OCI-M2 (cell line): ENCODE results near the gene ST3GAL5.
"Not testable (repeated sequence)": the region's sequence is repeated elsewhere in the genome, so short reads cannot be mapped to it uniquely, and the experiment has no call there.

Source experiments
- DNase-seq: peaks from one replicate; lab custom pipeline; 2025; ENCODE audit not compliant: unreplicated experiment; lab: John Stamatoyannopoulos, UW

Gene ST3GAL5

DNA sequence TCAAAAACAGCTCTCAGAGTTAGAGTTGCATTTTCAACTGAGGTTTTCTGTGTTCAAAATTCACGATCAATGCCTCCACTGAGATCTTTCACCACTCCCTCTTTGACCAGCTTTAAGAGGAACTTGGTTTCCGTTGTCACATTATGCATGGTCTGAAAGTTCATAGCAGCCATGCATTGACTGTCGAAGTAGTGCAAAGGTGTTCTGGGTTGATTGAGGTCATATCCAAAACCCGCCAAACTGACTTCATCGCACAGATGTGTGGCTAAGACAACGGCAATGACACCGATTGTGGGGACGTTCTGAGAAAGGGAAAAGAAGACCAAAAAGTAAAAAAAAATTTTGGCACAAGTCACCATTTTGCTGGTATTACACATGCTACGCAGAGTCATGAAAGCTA is 48.7 kb downstream of the ST3GAL5 start:
- no peak for DNase-seq

DNA sequence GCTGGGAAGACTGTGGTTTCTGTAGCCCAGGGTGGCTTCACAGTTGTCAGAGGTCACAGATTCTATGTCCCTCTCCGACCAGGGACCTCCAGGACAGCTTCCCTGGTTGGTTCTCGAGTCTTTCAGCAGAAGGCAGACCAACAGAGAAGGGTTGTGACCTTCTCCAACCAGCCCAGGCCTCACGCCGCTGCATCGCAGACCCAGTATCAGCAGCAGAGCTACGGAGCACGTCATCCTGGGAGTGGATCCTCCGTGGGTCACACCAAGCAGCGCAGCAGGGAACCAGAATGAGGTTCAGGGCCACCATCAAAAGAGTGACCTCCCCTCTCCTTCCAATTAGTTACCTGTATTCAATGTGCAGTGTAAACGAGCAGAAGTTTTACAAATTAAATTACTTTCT is 49.3 kb downstream of the ST3GAL5 start:
- no peak for DNase-seq

DNA sequence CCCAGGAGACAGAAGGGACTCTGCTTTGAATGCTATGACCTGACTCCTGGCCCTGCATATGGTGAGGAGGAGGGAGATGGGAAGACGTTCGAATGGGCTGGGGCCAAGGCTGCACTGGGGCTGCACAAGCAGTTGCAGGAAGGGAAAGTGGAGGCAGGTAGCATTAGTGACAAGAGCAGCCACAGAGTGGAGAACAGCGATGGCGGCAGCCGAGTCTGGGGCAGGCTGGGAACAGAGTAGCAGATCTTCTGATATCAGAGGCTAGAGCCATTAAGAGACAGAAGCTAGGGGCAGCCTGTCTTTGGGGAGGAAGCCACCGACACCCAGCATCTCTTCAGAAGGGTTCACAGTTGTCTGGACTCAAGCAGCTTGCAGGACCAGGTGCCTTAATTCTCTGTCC is 50.1 kb downstream of the ST3GAL5 start:
- no peak for DNase-seq

DNA sequence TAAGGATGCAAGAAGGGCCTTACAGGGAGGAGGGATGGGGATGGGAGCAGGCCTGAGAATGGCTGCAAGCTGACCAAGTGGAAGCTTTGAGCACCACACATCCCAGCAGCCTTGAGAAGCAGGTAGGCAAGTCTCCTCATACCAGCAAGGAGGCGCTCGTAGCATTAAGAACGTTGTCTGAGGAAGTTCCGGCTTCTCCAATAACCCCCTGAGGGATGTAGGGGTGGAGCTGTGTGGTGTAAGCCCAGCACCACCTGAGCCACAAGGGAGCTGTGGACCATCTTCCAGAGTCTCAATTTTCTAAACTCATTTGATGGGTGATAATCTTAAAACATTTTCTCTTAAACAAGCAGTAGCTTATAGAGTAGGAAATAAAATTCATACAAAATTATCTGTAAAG is 50.6 kb downstream of the ST3GAL5 start:
- no peak for DNase-seq

DNA sequence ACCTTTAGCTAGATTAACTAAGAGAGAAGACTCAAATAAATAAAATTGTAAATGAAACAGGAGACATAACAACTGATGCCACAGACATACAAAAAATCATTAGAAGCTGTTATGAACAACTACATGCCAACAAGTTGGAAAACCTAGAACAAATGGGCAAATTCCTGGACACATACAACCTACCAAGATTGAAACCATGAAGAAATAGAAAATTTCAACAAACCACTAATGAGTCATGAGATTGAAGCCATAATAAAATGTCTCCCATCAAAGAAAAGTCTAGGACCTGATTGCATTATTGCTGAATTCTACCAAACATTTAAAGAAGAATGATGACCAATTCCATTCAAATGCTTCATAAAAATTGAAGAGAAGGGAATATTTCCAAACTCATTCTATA is 54.3 kb downstream of the ST3GAL5 start:
- DNase-seq = no peak

DNA sequence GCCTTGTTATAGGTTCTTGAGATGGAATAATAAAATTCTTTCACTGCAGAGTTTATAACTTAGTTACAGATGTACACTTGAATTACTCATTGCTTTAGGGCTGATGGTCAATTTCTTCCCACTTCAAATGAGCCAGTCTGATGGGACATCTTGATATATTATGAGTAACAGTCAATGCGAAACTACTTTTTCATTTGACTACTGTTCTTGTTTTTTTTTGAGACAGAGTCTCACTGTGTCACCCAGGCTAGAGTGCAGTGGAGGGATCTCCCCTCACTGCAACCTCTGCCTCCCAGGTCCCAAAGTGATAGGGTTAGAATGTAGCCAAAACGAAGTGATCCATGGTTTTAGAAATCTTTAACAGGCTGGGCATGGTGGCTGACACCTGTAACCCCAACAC is 57.1 kb downstream of the ST3GAL5 start:
- no peak for DNase-seq

DNA sequence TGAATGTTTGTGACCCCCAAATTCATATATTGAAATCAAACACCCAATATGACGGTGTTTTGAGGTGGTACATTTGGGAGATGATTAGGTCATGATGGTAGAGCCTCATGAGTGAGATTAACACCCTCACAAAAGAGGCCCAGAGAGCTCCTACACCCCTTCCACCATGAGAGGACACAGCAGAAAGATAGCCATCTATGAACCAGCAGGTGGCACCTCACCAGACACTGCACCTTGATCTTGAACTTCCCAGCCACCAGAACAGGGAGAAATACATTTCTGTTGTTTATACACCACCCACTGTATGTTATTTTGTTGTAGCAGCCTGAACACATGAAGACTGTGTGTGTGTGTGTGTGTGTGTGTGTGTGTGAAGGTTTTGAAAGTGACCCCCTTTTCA is 58.1 kb downstream of the ST3GAL5 start:
- no peak for DNase-seq

DNA sequence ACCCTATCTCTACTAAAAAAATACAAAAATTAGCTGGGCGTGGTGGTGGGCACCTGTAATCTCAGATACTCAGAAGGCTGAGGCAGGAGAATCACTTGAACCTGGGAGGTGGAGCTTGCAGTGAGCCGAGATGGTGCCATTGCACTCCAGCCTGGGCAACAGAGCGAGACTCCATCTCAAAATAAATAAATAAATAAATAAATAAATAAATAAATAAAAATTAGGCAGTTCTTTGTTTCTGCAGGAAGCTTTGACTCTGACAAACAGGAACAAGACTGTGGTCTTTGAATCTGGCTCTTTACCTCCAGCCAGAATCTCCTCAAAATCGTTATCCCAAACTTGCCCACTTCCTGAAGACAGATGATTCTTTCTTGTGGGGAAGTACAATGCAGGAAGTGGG is 59.4 kb downstream of the ST3GAL5 start:
- DNase-seq = not testable (repeated sequence)

DNA sequence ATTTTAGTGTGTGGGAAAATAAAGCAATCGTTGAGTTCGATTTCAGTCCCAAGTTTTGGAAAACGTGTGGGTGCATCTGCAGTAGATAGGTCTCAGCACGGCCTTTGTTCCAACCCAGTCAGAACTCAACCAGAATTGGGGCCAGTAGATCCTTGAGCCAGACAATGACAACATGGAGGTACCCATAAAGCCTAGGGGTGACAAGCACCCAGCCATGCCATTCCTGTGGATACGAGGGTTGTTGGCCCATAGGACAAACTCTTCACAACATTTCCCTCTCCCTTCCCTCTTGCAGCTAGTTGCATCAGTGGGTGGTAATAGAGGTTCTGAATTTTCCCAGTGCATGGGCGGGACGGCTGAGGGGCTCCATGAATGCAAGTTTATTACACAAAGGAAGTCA is 60.1 kb downstream of the ST3GAL5 start:
- DNase-seq = no peak

DNA sequence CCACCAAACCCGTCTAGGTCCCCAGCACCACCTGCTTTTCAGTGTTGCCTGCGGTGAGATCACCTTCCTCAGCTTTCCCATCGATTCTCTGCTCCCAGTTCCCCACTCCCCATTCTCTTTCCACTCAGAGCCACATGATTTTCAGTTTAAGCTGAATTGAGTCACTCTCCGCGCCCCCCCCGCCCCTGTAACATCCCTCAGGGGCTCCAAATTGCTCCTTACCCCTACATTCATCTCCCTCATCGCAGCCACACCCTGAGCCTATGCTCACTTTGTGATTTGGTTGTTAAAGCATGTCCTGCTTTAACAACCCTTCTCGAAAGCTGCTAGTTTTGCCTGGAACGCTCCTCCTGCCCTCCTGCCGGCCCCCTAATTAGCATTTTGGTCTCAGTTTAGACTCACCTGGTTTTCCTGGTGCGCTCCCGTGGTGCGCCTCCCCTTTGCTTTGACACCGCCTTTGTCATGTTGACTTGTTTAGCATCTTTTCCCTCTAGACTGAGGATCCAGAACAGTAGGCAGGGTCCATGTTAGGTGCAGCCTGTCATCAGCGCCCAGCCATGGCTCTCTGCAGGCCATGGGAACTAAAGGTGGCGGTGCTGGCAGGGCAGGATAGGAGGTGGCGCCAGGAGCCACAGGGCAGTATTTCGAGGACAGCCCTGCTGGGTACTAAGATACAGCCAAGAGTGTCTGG is 60.8 kb downstream of the ST3GAL5 start:
- DNase-seq = no peak

DNA sequence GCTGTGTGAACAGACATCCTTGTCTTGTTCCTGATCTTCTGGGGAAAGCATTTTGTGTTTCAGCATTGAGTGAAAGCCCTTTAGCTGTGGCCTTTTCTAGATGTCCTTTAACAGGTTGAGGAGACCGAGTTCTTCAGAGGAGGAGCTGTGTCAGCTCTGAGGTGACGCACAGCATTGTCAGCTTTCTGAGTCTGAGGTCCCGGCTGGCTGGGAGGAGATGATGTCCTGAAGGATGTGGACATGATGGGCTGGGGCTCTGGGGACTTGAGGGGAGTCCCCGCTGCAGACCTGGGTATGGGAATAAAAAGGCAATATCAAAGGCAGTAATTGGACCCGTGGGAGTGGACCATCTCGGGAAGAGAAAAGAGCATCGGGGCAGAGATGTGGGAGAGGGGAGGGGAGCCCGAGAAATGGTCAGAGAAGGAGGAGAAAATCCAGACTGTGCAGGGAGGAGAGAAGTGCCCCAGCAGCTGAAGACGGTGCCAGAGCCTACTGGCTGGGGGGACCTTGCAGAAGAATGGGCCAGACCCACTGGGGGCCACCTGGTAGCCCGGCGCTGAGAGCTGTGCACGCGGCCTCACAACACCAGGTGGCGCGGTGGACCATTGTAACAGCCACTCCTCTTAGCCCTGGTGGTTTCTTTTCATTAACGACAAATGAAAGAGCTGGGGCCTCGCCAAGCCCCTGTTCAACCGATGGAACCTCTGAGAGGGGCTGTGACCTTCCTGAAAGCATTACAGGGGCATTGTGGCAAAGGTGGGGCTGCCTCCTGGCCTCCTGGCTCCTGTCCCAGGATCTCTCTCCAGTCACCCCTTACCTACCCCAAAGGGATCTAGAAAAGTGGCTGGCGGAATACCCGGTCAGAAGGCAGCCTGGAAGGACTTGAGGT is 61.6 kb downstream of the ST3GAL5 start:
- peak; percentile 47 for DNase-seq

DNA sequence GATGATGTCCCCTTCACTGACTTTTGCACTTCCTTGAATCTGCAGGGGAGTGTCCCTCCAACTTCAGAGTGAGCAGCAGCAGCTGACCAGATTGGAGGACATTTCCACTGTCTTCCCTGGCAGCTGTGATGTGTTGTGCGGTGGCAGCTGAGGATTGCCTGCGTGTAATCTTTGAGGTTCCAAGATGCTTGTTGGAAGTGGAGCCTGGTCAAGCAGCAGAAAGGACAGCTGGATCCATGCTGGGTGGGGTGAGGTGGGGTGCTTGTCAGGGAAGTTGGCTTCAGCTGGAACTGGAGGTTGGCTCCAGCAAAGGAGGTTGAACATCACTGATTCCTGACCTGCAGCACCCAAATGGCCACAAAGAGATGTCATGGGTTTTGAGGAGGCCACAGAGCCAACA is 64.8 kb downstream of the ST3GAL5 start:
- DNase-seq = no peak

DNA sequence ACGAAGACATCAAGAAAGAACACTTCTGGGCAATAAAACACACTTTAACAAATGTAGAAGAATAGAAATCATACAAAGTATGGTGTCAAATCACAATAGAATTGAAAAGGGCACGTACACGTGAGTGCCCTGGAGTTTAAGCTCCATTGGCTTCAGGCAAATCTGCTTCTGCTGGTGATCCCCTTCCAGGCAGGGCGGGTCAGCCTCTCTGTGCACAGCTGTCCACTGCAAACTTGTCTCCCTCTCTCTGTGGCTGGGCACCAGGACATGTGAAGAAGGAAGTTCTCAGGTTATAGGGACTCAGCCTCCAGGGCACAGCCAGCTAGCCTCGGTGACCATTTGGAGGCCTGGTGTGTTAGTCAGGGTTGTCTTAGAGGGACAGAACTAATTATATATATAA is 66.0 kb downstream of the ST3GAL5 start:
- no peak for DNase-seq

DNA sequence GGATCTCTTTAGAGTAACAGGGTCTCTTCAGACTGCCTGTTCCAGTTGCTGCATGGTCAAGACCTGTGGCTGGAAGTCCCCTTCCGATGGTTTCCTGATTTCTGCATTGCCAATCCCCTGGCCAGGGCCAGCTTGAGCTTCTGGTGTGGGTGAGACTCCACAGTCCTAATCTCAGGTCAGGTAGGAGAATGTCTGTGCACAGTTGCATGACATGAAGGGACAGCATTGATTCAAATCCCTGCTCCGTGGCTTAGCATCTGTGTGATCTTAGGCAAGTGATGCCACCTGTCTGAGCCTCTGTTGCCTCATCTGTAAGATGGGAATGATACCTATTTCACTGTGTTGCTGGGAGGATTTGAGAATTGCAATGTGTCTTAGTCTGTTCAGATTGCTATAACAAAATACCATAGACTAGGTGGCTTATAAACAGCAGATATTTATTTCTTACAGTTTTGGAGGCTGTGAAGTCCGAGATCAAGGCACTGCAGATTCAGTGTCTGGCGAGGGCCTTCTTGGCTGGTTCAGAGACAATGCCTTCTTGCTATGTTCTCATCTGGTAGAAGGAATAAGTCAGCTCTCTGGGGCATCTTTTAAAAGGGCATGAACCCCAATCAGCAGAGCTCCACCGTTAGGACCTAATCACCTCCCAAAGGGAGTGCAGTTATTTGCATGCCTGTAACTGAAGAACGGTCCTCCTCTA is 68.8 kb downstream of the ST3GAL5 start:
- no peak for DNase-seq

DNA sequence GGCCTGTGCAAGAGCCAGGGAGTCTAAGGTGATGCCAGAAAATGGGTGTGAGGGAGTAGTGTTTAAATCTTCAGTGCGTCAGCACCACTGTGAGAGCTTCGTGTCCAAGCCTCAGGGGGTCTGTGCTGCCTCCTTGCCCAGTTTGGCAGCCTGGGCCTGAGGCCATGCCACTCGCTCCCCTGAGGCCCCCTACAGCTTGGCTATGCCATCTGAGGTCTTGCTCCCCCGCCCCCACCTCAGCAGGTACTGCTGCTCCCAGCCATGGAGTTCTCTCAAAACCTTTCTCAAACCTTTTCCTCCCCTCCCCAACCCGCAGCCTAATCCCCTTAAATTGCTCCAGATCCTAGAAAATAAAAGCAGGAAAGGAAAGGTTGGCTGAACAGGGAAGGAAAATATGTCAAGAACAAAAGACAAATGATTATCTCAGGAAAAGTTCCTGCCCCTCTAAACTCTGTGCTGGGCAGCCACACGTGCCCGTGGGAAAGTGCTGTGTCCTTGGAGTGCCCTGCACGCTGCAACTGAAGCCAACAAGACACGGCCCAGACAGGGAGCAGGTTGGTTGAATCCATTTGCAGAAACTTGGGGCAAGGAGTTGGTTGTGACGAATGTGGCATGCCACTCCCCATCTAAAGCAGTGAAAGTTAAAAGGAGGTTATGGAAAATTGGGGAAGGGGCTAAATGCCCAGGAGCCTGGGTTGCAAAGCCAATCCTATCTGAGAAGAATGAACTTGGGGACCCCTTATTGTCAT is 73.8 kb downstream of the ST3GAL5 start:
- DNase-seq = no peak

DNA sequence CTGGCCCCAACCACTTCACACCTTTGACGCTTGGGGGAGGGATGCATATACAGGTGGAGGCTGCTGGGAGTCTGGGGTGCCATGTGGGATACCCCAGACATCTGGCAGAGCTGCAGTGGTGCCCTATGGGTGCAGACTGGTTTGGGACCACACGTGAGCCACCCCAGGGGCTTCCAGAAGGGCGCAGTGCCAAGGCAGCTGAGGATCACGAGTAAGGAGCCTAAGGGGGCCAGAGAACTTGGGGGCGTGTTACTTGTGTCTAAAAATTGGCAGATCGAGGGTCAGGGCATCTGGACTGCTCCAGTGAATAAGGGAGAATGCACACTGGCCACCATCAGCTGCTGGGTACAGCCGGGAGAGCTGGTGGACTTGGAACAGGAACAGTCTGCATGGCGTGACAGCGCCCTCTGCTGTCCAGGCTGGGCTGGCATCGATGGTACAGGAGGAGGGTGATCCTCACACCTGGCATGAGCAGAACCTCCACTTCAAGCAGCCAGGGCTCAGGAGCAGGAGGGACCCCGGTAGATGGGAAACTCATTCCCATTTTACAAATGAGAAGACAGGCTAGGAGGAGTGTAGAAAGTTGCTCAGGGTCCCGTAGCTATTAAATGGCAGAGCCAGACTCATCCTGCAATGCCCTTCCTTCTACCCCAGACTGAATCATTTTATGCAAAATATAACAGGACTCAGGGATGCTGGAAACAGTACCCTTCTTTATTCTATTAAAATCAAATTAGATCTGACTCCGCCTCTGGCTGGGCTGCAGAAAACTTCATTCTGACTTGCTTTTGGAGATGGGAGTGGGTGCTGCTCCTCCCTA is 74.6 kb downstream of the ST3GAL5 start:
- peak; percentile 9 for DNase-seq

DNA sequence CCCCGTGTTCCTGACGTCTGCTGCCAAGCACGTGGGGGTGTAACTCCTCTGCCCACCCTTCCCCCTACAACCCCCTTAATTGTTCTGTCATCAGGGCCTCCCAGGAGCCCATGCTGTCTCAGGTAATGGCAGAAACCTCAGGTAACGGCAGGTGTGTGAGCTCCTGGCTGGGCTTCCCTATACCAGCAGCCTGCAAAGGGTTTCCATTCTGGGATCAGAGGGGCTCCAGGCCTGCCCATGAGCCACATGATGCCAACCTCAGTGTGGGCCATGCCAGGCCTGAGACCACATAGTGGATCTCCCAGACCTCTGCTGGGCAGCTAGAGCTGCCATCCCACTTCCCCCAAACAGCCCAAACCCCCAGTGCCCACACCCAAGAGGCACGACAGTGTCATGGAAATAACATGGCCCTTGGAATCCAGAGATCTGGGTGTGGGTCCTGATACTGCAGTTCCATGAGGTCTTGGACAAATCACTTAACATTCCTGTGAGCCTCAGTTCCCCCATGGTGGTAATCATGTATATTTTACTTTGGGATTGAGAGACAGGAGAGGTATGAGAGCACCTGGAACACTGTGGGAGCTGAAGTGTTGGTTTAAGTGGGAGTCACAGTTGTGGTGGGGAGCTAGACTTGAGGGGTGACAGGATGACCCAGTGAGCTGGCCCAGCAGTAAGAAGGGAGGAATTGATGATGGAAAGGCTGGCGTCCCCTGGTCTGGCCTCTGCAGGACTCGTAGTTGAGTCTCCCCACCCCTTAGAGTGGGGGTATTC is 75.4 kb downstream of the ST3GAL5 start:
- no peak for DNase-seq

DNA sequence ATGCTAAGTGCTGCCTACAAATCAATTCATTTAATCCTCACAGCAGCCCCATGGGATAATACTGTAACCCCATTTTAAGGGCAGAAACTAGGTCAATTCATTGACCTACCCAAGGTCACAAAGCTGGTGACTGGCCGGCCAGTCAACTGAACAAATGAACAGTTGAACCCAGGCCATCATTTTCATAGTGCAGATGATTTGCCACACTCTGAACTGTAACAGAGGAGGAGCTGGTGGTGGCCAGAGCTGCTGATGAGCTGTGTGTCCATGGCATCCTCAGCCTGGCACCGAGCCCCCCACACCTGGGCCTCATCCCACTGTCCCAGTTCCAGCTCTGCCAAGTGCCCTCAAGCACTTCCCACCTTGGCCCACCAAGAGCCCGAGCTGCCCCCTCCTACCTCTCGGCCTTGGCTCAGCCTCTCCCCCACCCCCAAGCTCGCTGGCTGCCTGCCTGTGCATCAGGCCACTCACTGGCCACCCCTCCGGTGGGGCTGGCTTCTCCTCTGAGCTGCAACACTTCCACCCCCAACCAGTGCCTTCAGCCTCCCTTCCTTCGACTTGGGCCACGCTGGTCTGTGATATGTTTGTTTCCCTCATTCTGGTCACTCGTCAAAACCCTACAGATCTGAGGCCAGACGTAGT is 76.6 kb downstream of the ST3GAL5 start:
- DNase-seq = no peak
